HL-60 (cell line): Measurements from ENCODE around the gene AHRR.

Experiments
- SPI1 ChIP-seq: IDR thresholded peaks from 2 replicates; pipeline ENCODE4 v1.6.1; 2012; ENCODE audit warnings: low read depth, mild to moderate bottlenecking, borderline replicate concordance
- TF ChIP-seq, protein P1 (sequence below): IDR thresholded peaks from one replicate; pipeline ENCODE4 v1.5.1; 2011; ENCODE audit warnings: low read length, control low read depth, inconsistent platforms; ENCODE audit not compliant: insufficient read depth

DNA sequence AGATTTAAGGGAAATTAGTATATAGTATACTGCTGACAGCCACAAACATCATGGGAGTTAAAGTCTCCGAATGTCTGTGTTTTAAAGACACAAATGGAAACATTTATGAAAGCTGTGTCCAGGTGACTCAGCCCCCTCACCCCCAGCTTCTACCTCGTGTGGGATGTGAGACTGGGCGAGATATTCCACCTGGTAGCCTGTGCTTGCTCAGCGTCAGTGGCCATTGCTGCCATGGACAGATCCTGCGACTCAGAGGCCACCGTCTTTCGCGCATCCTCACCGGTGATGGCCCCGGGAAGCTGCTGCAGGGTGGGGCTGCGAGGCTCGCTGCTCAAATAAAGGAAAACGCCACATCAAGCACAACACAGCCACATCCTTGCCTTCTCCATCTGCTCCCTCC, 90.2 kb downstream of the AHRR start:
- TF ChIP-seq, protein P1, sequence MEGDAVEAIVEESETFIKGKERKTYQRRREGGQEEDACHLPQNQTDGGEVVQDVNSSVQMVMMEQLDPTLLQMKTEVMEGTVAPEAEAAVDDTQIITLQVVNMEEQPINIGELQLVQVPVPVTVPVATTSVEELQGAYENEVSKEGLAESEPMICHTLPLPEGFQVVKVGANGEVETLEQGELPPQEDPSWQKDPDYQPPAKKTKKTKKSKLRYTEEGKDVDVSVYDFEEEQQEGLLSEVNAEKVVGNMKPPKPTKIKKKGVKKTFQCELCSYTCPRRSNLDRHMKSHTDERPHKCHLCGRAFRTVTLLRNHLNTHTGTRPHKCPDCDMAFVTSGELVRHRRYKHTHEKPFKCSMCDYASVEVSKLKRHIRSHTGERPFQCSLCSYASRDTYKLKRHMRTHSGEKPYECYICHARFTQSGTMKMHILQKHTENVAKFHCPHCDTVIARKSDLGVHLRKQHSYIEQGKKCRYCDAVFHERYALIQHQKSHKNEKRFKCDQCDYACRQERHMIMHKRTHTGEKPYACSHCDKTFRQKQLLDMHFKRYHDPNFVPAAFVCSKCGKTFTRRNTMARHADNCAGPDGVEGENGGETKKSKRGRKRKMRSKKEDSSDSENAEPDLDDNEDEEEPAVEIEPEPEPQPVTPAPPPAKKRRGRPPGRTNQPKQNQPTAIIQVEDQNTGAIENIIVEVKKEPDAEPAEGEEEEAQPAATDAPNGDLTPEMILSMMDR, result no peak
- no peak for TF ChIP-seq SPI1
